ENCODE measurements around the gene MTHFS. TPM values are rescaled to one million over a fixed set of nuclear protein-coding genes. Genes with fewer than 3 reads are reported as not detected.
"Not testable (repeated sequence)": the region's sequence is repeated elsewhere in the genome, so short reads cannot be mapped to it uniquely, and the experiment has no call there.

Gene MTHFS
- total RNA-seq: 20.5 TPM
- long read RNA-seq, transcript MTHFS-201 (3 exons, 907 nt): major isoform, 15 of 23 reads
- long read RNA-seq, partial matches to known transcripts: 0 of 23 reads
- long read RNA-seq, other reads (novel, unspliced or antisense): 5 of 23 reads

GRCh38 chr15:79896634-79897379 lies at the start of gene MTHFS:
TSS of gene MTHFS (minus strand) at chr15:79897014. CDS start at chr15:79896988, 26 bp downstream.
- ATAC-seq (ENCODE audit: poor library complexity): peak; percentile 99
- peak; percentile 89 for DNase-seq
- intact Hi-C loops (cut with DNase I): no loop called here

- ATAC-seq (ENCODE audit: poor library complexity): no peak
- intact Hi-C loops (cut with DNase I): no loop called here
- DNase-seq: no peak
These were observed 47.8 kb upstream of the MTHFS start for GRCh38 chr15:79944622-79945021.

GRCh38 chr15:79943820-79944219 lies 47.0 kb upstream of the MTHFS start:
- no peak for ATAC-seq (ENCODE audit: poor library complexity)
- no peak for DNase-seq
- intact Hi-C loops (cut with DNase I): no loop called here

GRCh38 chr15:79942741-79943481 lies 46.1 kb upstream of the MTHFS start:
- no peak for ATAC-seq (ENCODE audit: poor library complexity)
- intact Hi-C loops (cut with DNase I): no loop called here
- DNase-seq: no peak

GRCh38 chr15:79939399-79939798 lies 42.6 kb upstream of the MTHFS start:
- DNase-seq (no peak), ATAC-seq (ENCODE audit: poor library complexity) (no peak)
- intact Hi-C loops (cut with DNase I): no loop called here

- ATAC-seq (ENCODE audit: poor library complexity) (no peak), DNase-seq (no peak)
- intact Hi-C loops (cut with DNase I): no loop called here
These were observed 41.3 kb upstream of the MTHFS start for GRCh38 chr15:79938143-79938542.

GRCh38 chr15:79935556-79936201 lies 38.9 kb upstream of the MTHFS start:
- intact Hi-C loops (cut with DNase I); DNase-seq; ATAC-seq (ENCODE audit: poor library complexity): not testable (repeated sequence)

GRCh38 chr15:79933231-79933630 lies 36.4 kb upstream of the MTHFS start:
- ATAC-seq (ENCODE audit: poor library complexity): no peak
- DNase-seq: no peak
- intact Hi-C loops (cut with DNase I): no loop called here

GRCh38 chr15:79932447-79932846 lies 35.6 kb upstream of the MTHFS start:
- ATAC-seq (ENCODE audit: poor library complexity) (no peak), DNase-seq (no peak)
- intact Hi-C loops (cut with DNase I): no loop called here

GRCh38 chr15:79930516-79930915 lies 33.7 kb upstream of the MTHFS start:
- intact Hi-C loops (cut with DNase I): no loop called here
- no peak for DNase-seq
- ATAC-seq (ENCODE audit: poor library complexity): no peak

- ATAC-seq (ENCODE audit: poor library complexity) (no peak), DNase-seq (no peak)
- intact Hi-C loops (cut with DNase I): no loop called here
These were observed 32.6 kb upstream of the MTHFS start for GRCh38 chr15:79929412-79929811.

- intact Hi-C loops (cut with DNase I); DNase-seq; ATAC-seq (ENCODE audit: poor library complexity): not testable (repeated sequence)
These were observed 29.3 kb upstream of the MTHFS start for GRCh38 chr15:79926116-79926515.

GRCh38 chr15:79924379-79924778 lies 27.6 kb upstream of the MTHFS start:
- intact Hi-C loops (cut with DNase I): no loop called here
- ATAC-seq (ENCODE audit: poor library complexity): no peak
- DNase-seq: no peak

GRCh38 chr15:79923515-79924169 lies 26.8 kb upstream of the MTHFS start:
- DNase-seq (peak; percentile 96), ATAC-seq (ENCODE audit: poor library complexity) (peak; percentile 99)
- intact Hi-C loops (cut with DNase I): no loop called here

- ATAC-seq (ENCODE audit: poor library complexity) (peak; percentile 85), DNase-seq (peak; percentile 80)
- intact Hi-C loops (cut with DNase I): no loop called here
These were observed 26.3 kb upstream of the MTHFS start for GRCh38 chr15:79923079-79923514.

- DNase-seq (no peak), ATAC-seq (ENCODE audit: poor library complexity) (no peak)
- intact Hi-C loops (cut with DNase I): no loop called here
These were observed 25.8 kb upstream of the MTHFS start for GRCh38 chr15:79922512-79923078.

- ATAC-seq (ENCODE audit: poor library complexity) (no peak), DNase-seq (no peak)
- intact Hi-C loops (cut with DNase I): no loop called here
These were observed 23.1 kb upstream of the MTHFS start for GRCh38 chr15:79919749-79920511.

All from Right ventricle myocardium superior (tissue), 1 donor.